Measurements from ENCODE around the gene CBX5. TPM values are rescaled to one million over a fixed set of nuclear protein-coding genes. Genes with fewer than 3 reads are reported as not detected.

Gene CBX5
- total and polyA plus RNA-seq, 2 of the 8 experiments (the other 6 are each of a cell fraction or from before 2014, with no cell fraction given), result 62.4 to 231 TPM

- TF ChIP-seq, protein P1, sequence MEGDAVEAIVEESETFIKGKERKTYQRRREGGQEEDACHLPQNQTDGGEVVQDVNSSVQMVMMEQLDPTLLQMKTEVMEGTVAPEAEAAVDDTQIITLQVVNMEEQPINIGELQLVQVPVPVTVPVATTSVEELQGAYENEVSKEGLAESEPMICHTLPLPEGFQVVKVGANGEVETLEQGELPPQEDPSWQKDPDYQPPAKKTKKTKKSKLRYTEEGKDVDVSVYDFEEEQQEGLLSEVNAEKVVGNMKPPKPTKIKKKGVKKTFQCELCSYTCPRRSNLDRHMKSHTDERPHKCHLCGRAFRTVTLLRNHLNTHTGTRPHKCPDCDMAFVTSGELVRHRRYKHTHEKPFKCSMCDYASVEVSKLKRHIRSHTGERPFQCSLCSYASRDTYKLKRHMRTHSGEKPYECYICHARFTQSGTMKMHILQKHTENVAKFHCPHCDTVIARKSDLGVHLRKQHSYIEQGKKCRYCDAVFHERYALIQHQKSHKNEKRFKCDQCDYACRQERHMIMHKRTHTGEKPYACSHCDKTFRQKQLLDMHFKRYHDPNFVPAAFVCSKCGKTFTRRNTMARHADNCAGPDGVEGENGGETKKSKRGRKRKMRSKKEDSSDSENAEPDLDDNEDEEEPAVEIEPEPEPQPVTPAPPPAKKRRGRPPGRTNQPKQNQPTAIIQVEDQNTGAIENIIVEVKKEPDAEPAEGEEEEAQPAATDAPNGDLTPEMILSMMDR (IDR thresholded peaks at IDR 0.05; ENCODE audit: control extremely low read depth in 1 of 3, insufficient read depth in 1 of 3, low read depth in 1 of 3, low read length in 3 of 3), result peak; percentile 97 to 100 (median 99)
- TF ChIP-seq TCF12 (IDR thresholded peaks at IDR 0.05; ENCODE audit: low read depth, low read length), result no peak
- no peak for TF ChIP-seq RFX5 (IDR thresholded peaks at IDR 0.05; ENCODE audit: borderline replicate concordance, low read depth, low read length)
- no peak for TF ChIP-seq RXRA (IDR thresholded peaks at IDR 0.05; ENCODE audit: insufficient read depth, low read depth, low read length)
- 0 out of 2 replicates have a peak, but pooled peaks have one; percentile 31 for TF ChIP-seq ATF3 (IDR thresholded peaks at IDR 0.05; ENCODE audit: insufficient read depth, low read depth, low read length)
- TF ChIP-seq TBP (IDR thresholded peaks at IDR 0.05; ENCODE audit: low read depth, low read length), result no peak
- TF ChIP-seq CEBPB (IDR thresholded peaks at IDR 0.05; ENCODE audit: low read depth, low read length), result no peak
- TF ChIP-seq SP1 (IDR thresholded peaks at IDR 0.05; ENCODE audit: low read depth, low read length), result no peak
- TF ChIP-seq SUZ12 (IDR thresholded peaks at IDR 0.05; ENCODE audit: low read length), result no peak
- TF ChIP-seq POLR2AphosphoS5 (IDR thresholded peaks at IDR 0.05; ENCODE audit: low read depth, low read length), result no peak
- no peak for TF ChIP-seq PHF8 (conservative IDR thresholded peaks at IDR 0.05; ENCODE audit: low read depth, low read length)
- no peak for TF ChIP-seq JUND (IDR thresholded peaks at IDR 0.05; ENCODE audit: low read length)
- peak; percentile 83 to 89 for TF ChIP-seq RAD21 (IDR thresholded peaks at IDR 0.05 in 1 of 2, conservative IDR thresholded peaks at IDR 0.05 in 1 of 2; ENCODE audit: low read depth in 2 of 2, low read length in 2 of 2)
- peak; percentile 90 for TF ChIP-seq KDM1A (IDR thresholded peaks at IDR 0.05; ENCODE audit: borderline replicate concordance, low read length)
- TF ChIP-seq NANOG (IDR thresholded peaks at IDR 0.05; ENCODE audit: insufficient read depth, low read depth, low read length, poor library complexity, severe bottlenecking), result no peak
- TF ChIP-seq ZNF274 (IDR thresholded peaks at IDR 0.05; ENCODE audit: borderline replicate concordance, extremely low read depth, low read length), result no peak
- TF ChIP-seq GTF2F1 (IDR thresholded peaks at IDR 0.05; ENCODE audit: borderline replicate concordance, low read depth, low read length), result no peak
- no peak for TF ChIP-seq JUN (IDR thresholded peaks at IDR 0.05; ENCODE audit: low read depth, low read length)
- TF ChIP-seq TAF7 (optimal IDR thresholded peaks at IDR 0.05; ENCODE audit: borderline replicate concordance, low read depth, low read length), result no peak
- no peak for TF ChIP-seq KDM5A (IDR thresholded peaks at IDR 0.05; ENCODE audit: low read length)
- TF ChIP-seq CBX8 (IDR thresholded peaks at IDR 0.05; ENCODE audit: borderline replicate concordance, low read depth, low read length), result no peak
Measured at GRCh38 chr12:54201001-54201794, 78.7 kb downstream of the CBX5 start (continued).
